SKM-1 treated with dmso at 0.1 percent for 144 hours (cell line): ENCODE measurements around the gene IFNL4.
"Not testable (repeated sequence)": the region's sequence is repeated elsewhere in the genome, so short reads cannot be mapped to it uniquely, and the experiment has no call there.

Experiments used
- DNase-seq: peaks from one replicate; lab custom pipeline; 2025; ENCODE audit not compliant: unreplicated experiment; lab: John Stamatoyannopoulos, UW

IFNL4 gene

GRCh38 chr19:39248806-39249205 lies at the start of gene IFNL4:
Gene IFNL4 (minus strand): TSS chr19:39248856.
- no peak for DNase-seq

GRCh38 chr19:39297931-39298634 lies 49.4 kb upstream of the IFNL4 start:
- no peak for DNase-seq

GRCh38 chr19:39296906-39297305 lies 48.2 kb upstream of the IFNL4 start:
- DNase-seq = no peak

- no peak for DNase-seq
These were observed 47.5 kb upstream of the IFNL4 start, which contains the start of gene IFNL1 for GRCh38 chr19:39296055-39296645. Gene IFNL1 (plus strand): TSS chr19:39296407. CDS start chr19:39296422, 15 bp downstream.

- no peak for DNase-seq
These were observed 44.7 kb upstream of the IFNL4 start for GRCh38 chr19:39293394-39293793.

- no peak for DNase-seq
These were observed 35.4 kb upstream of the IFNL4 start for GRCh38 chr19:39284032-39284431.

- DNase-seq = no peak
These were observed 33.4 kb upstream of the IFNL4 start for GRCh38 chr19:39282021-39282420.

GRCh38 chr19:39277598-39277997 lies 28.9 kb upstream of the IFNL4 start:
- DNase-seq = no peak

- no peak for DNase-seq
These were observed 28.1 kb upstream of the IFNL4 start for GRCh38 chr19:39276740-39277139.

GRCh38 chr19:39275578-39275977 lies 26.9 kb upstream of the IFNL4 start:
- no peak for DNase-seq

- DNase-seq = not testable (repeated sequence)
These were observed 25.2 kb upstream of the IFNL4 start for GRCh38 chr19:39273859-39274258.

GRCh38 chr19:39270036-39270871 lies 21.6 kb upstream of the IFNL4 start:
- DNase-seq = no peak

- not testable (repeated sequence) for DNase-seq
These were observed 20.7 kb upstream of the IFNL4 start for GRCh38 chr19:39269369-39269768.

GRCh38 chr19:39268531-39269223 lies 20.0 kb upstream of the IFNL4 start:
- DNase-seq = not testable (repeated sequence)

- DNase-seq = not testable (repeated sequence)
These were observed 19.4 kb upstream of the IFNL4 start, which contains the start of gene IFNL2 for GRCh38 chr19:39268085-39268484. Gene IFNL2 (plus strand): TSS chr19:39268396. CDS start chr19:39268569, 173 bp downstream.

- no peak for DNase-seq
These were observed 16.8 kb upstream of the IFNL4 start for GRCh38 chr19:39265321-39265916.

GRCh38 chr19:39264306-39265290 lies 15.9 kb upstream of the IFNL4 start:
- no peak for DNase-seq

GRCh38 chr19:39263912-39264305 lies 15.3 kb upstream of the IFNL4 start:
- no peak for DNase-seq

- DNase-seq = no peak
These were observed 13.8 kb upstream of the IFNL4 start for GRCh38 chr19:39262496-39262895.
